T-cell (primary cell): Measurements from ENCODE around the gene CARF. TPM values are rescaled to one million over a fixed set of nuclear protein-coding genes. Genes with fewer than 3 reads are reported as not detected.
"Not testable (repeated sequence)": the region's sequence is repeated elsewhere in the genome, so short reads cannot be mapped to it uniquely, and the experiment has no call there.

ENCODE experiments used
- ATAC-seq, 4 experiments: fragments of 200-7000 bp in 3 of 4; fragments of 150-1000 bp in 1 of 4; cut with Tn5 transposase; replicated peaks in 1 of 4; 1 replicate in 3 of 4; 2 replicates in 1 of 4; pipeline ENCODE4 v1.10.0; 2021; ENCODE audit warnings: moderate library complexity in 3 of 4, mild to moderate bottlenecking in 2 of 4, moderate number of reproducible peaks in 1 of 4
- CTCF ChIA-PET, 2 donors: fragments of 300-600 bp; sonication (Branson Sonifier 250); formaldehyde crosslinking; loops; one replicate each; lab custom pipeline; 2022; ENCODE audit warnings: antibody characterized with exemption in 2 of 2; lab: Charles Lee
- POLR2A ChIA-PET, 2 donors: fragments of 300-600 bp; sonication (Branson Sonifier 250); formaldehyde crosslinking; loops; one replicate each; lab custom pipeline; 2022; ENCODE audit warnings: antibody characterized with exemption in 2 of 2; lab: Charles Lee
- DNase-seq, 35 experiments: peaks; one replicate each; pipeline versions ENCODE4 v3.0.0 to v3.0.0-alpha.2; 2013 to 2023
- H3K27ac ChIP-seq: one replicate; pipeline ENCODE4 v1.5.1; 2013; ENCODE audit warnings: low read length
- H3K27me3 ChIP-seq, 2 experiments: replicated peaks in 1 of 2; 1 replicate in 1 of 2; 2 replicates in 1 of 2; pipeline versions ENCODE4 v1.6.1 to v1.7.0; 2013; ENCODE audit warnings: low read length in 1 of 2, mixed read lengths in 1 of 2; ENCODE audit not compliant: control insufficient read depth in 2 of 2, insufficient read depth in 2 of 2; ENCODE audit errors: extremely low read depth in 1 of 2
- H3K36me3 ChIP-seq, 2 donors: 1 replicate in 1 of 2; 2 replicates in 1 of 2; pipeline versions ENCODE4 v1.6.1 to v1.7.0; 2013; ENCODE audit warnings: low read length in 1 of 2; ENCODE audit not compliant: control insufficient read depth in 2 of 2, insufficient read depth in 1 of 2; ENCODE audit errors: extremely low read depth in 1 of 2
- H3K4me1 ChIP-seq, 2 experiments: 1 replicate in 1 of 2; 2 replicates in 1 of 2; pipeline versions ENCODE4 v1.6.1 to v1.7.0; 2013; ENCODE audit warnings: low read length in 2 of 2, mixed read lengths in 1 of 2; ENCODE audit not compliant: insufficient read depth in 2 of 2, control insufficient read depth in 1 of 2; ENCODE audit errors: extremely low read depth in 1 of 2
- H3K4me3 ChIP-seq, 2 donors: 1 replicate in 1 of 2; 2 replicates in 1 of 2; pipeline versions ENCODE4 v1.5.1 to v1.7.0; 2013; ENCODE audit warnings: mild to moderate bottlenecking in 2 of 2, low read length in 1 of 2, moderate library complexity in 1 of 2; ENCODE audit not compliant: control insufficient read depth in 1 of 2; ENCODE audit errors: extremely low read depth in 1 of 2
- H3K9me3 ChIP-seq: 2 replicates; pipeline ENCODE4 v1.7.0; 2013
- H3K27ac Mint-ChIP-seq, 2 donors: one replicate each; pipeline ENCODE4 v1.8.0; 2020 to 2021; ENCODE audit warnings: mild to moderate bottlenecking in 2 of 2, mixed read lengths in 2 of 2
- H3K27me3 Mint-ChIP-seq, 2 donors: one replicate each; pipeline ENCODE4 v1.8.0; 2021 to 2022; ENCODE audit warnings: mixed read lengths in 2 of 2
- H3K36me3 Mint-ChIP-seq: one replicate; pipeline ENCODE4 v1.8.0; 2021; ENCODE audit warnings: mixed read lengths
- H3K4me1 Mint-ChIP-seq, 3 donors: one replicate each; pipeline ENCODE4 v1.8.0; 2020 to 2022; ENCODE audit warnings: mixed read lengths in 3 of 3, mild to moderate bottlenecking in 1 of 3
- H3K4me3 Mint-ChIP-seq, 3 donors: one replicate each; pipeline ENCODE4 v1.8.0; 2020 to 2022; ENCODE audit warnings: mild to moderate bottlenecking in 3 of 3, mixed read lengths in 3 of 3, moderate library complexity in 3 of 3
- H3K9me3 Mint-ChIP-seq, 3 donors: one replicate each; pipeline ENCODE4 v1.8.0; 2020 to 2022; ENCODE audit warnings: mixed read lengths in 3 of 3
- WGBS: methylation state at CpG from one replicate; pipeline ENCODE4 v1.1.5; 2013; ENCODE audit warnings: missing lambda C conversion rate; ENCODE audit not compliant: insufficient coverage; 5-methylcytosine and 5-hydroxymethylcytosine counted together
- total RNA-seq, 35 experiments: library from RNA in 6 of 35; stranded (reverse) in 6 of 35; fragments of 120-200 nt in 1 of 35; gene quantifications; one replicate each; pipeline versions ENCODE4 v1.2.1 to v1.2.4 and lab custom pipeline; 2013 to 2026

Gene CARF
- total RNA-seq, 5 donors from 2014 or later (not counting 1 experiment from before 2014, with no cell fraction given) = 13.3 to 20.9 (median 17.0) TPM

DNA sequence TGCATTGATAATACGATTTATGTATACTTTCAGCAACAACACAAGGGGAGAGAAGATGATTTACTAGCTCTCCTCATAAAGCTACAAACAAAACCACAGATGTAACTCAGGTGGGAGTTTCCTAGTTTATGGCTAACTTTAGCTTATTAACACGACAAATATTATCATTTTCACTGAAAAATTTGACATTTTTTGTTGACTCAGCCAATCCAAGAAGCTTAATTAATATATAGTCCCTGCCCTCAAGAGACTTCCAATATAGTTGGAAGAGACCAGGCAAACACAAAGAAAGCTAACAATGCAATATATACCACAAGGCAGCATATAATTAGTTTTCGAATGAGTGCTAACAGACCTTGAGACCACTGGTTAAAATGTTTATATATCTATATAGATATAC is 1.4 kb upstream of the CARF start:
- ChIA-PET CTCF (interaction anchor here in 1 of 2 donors (1.4 to 1.9 kb wide), 3 partner anchors 40 to 328 kb away, joined by 5 to 9 read pairs (median 7); partner anchors contain the start of gene CYP20A1), POLR2A (interaction anchor here in 1 of 2 donors (0.5 to 1.3 kb wide), 3 partner anchors 103 to 330 kb away, joined by 3 to 6 read pairs (median 4); partner anchors contain the start of gene NBEAL1)
- no peaks in the 10 kb centered on the region for H3K9me3 ChIP-seq
- H3K27ac Mint-ChIP-seq = peak overlapping the region in 1 of 2 donors; percentile 98
- no peak for ATAC-seq
- H3K4me1 ChIP-seq = peaks cover 7 to 8% of the 10 kb centered on the region in 2 experiments
- no peak for DNase-seq
- H3K27me3 ChIP-seq = no peaks in the 10 kb centered on the region
- no CpG with 5 or more reads among the region's 3 CpGs for WGBS
- H3K9me3 Mint-ChIP-seq = peaks cover 0 to under 1% (median 0%) of the 10 kb centered on the region in 3 donors
- H3K4me3 ChIP-seq = peak overlapping the region; percentile 68 to 99
- H3K4me3 Mint-ChIP-seq = peak overlapping the region; percentile 92 to 99 (median 96)
- no peaks in the 10 kb centered on the region for H3K27me3 Mint-ChIP-seq
- H3K36me3 Mint-ChIP-seq = peaks cover 5% of the 10 kb centered on the region
- H3K4me1 Mint-ChIP-seq = peaks cover 37 to 46% (median 42%) of the 10 kb centered on the region in 3 donors
- H3K27ac ChIP-seq = no peak overlapping the region
- no peaks in the 10 kb centered on the region for H3K36me3 ChIP-seq

- 0% methylated on average over 1 of the region's 8 CpGs for WGBS
- Histone ChIP-seq H3K27ac (peak overlapping the region; percentile 69), H3K27me3 (no peaks in the 10 kb centered on the region), H3K4me3 (peak overlapping the region; percentile 68 to 99), H3K36me3 (no peaks in the 10 kb centered on the region), H3K9me3 (no peaks in the 10 kb centered on the region), H3K4me1 (peaks cover 7 to 8% of the 10 kb centered on the region in 2 experiments)
- DNase-seq = no peak
- Mint-ChIP-seq H3K9me3 (no peaks in the 10 kb centered on the region), H3K4me1 (peaks cover 37 to 46% (median 42%) of the 10 kb centered on the region in 3 donors), H3K4me3 (peak overlapping the region; percentile 92 to 99 (median 96)), H3K27me3 (no peaks in the 10 kb centered on the region), H3K36me3 (peaks cover 3% of the 10 kb centered on the region), H3K27ac (peak overlapping the region; percentile 98 to 99)
- ATAC-seq = peak in 1 of 4 experiments; percentile 12
- ChIA-PET POLR2A (interaction anchor here in 1 of 2 donors (0.5 to 1.3 kb wide), 5 partner anchors 103 to 330 kb away, joined by 3 to 6 read pairs (median 4); partner anchors contain the start of genes CYP20A1 and NBEAL1), CTCF (interaction anchor here in 1 of 2 donors (0.9 to 1.9 kb wide), 4 partner anchors 40 to 328 kb away, joined by 3 to 9 read pairs (median 6); partner anchors contain the start of gene CYP20A1)
Measured at GRCh38 chr2:202911203-202911511, 918 bp upstream of the CARF start.

DNA sequence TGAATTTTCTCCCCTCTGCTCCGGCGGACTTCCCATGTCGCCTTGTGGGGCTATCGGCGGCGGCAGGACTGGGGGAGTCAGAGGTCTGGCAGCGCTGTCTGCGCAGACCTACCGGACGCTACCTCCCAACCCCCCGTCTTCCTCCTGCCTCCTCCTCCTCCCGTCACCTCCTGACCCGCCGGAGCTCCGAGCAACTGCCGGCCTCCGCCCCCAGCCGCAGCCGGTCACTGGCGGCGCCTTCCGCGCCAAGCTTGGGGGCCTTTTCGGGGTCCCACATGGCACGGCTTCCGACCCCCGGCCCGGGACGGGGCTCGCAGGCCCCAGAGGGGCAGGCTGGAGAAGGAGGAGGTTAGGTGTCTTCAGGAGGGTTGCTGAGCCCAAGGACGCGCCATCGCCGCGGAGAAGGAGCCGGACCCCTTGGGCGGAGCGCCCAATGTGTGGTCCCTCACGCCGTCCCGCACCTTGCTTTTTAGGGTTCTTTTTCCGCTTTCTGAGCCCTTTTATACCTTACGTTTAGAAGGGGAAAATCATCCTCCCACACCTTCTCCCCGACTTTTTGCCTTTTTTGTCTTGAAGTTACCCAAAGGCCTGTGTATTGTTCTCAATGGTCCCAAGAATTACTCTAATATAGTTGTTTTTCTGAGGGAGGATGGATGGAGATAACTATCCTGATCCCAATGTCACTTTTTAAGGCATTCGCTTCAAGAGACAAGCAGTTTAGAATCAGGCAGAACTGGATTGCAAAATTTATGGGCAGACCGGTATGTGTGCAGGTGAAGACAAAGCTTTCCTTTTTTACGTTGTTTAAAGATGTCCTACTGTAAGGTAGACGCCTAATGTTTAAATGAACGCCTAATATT is 497 bp downstream of the CARF start:
- Histone ChIP-seq H3K4me3 (peak overlapping the region; percentile 68 to 99), H3K27ac (peak overlapping the region; percentile 69)
- peaks cover 37 to 44% (median 39%) of the 10 kb centered on the region in 3 donors for H3K4me1 Mint-ChIP-seq
- not testable (repeated sequence) for H3K9me3 ChIP-seq, H3K9me3 Mint-ChIP-seq, H3K36me3 ChIP-seq, H3K27me3 ChIP-seq, H3K27me3 Mint-ChIP-seq, H3K36me3 Mint-ChIP-seq, H3K4me1 ChIP-seq
- 20% methylated on average over 1 of the region's 49 CpGs for WGBS
- ChIA-PET CTCF (interaction anchor here in 1 of 2 donors (0.9 to 1.4 kb wide), 2 partner anchors 105 to 326 kb away, joined by 3 to 9 read pairs; partner anchors contain the start of gene CYP20A1), POLR2A (interaction anchor here in 1 of 2 donors (1.2 kb wide), 1 partner anchor 326 kb away, joined by 5 read pairs; the partner anchor contains the start of gene CYP20A1)
- ATAC-seq (peak; percentile 51 to 64 (median 58)), DNase-seq (peak in 5 of 35 experiments; percentile 5 to 50 (median 7))
- H3K4me3 Mint-ChIP-seq = peak overlapping the region; percentile 92 to 99 (median 96)
- peak overlapping the region; percentile 98 to 99 for H3K27ac Mint-ChIP-seq

DNA sequence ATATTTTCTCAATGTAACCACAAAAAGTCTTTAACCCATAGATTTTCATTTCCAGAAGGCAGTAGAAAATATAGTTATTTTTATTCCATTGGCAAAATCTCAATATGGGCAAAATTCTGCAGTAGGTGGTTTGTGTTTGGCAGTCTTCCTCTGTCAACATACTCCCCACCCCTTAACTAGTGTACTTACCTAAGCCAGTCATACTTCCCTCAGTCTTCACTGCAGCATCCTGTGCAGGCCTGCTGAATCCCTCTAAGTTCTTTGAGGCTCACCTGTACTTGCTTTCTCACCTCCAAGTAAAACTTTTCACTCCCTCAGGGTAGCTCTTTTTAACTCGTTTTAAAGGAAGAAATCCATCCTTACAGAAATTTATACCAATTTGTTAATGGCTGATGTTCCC is 6.8 kb downstream of the CARF start:
- H3K27ac Mint-ChIP-seq = no peak overlapping the region
- no peak overlapping the region for H3K4me3 Mint-ChIP-seq
- Histone ChIP-seq H3K27ac (no peak overlapping the region), H3K9me3 (no peaks in the 10 kb centered on the region), H3K36me3 (peaks cover 0 to 12% of the 10 kb centered on the region in 2 donors), H3K4me1 (no peaks in the 10 kb centered on the region), H3K27me3 (no peaks in the 10 kb centered on the region), H3K4me3 (no peak overlapping the region)
- no peaks in the 10 kb centered on the region for H3K27me3 Mint-ChIP-seq
- peaks cover 0 to 3% (median 1%) of the 10 kb centered on the region in 3 donors for H3K4me1 Mint-ChIP-seq
- no CpG with 5 or more reads among the region's 1 CpG for WGBS
- POLR2A ChIA-PET = interaction anchor here in 1 of 2 donors (0.7 kb wide), 1 partner anchor 1139 kb away, joined by 3 read pairs; no protein-coding TSS in a partner anchor
- no peak for DNase-seq
- CTCF ChIA-PET = interaction anchor here in 1 of 2 donors (0.5 kb wide), 1 partner anchor 263 kb away, joined by 3 read pairs; no protein-coding TSS in a partner anchor
- ATAC-seq = no peak
- H3K9me3 Mint-ChIP-seq = no peaks in the 10 kb centered on the region
- H3K36me3 Mint-ChIP-seq = peaks cover 9% of the 10 kb centered on the region

GRCh38 chr2:202932425-202933138 is 20.5 kb downstream of the CARF start:
- Histone ChIP-seq H3K27me3 (no peaks in the 10 kb centered on the region), H3K36me3 (peaks cover 0 to 18% of the 10 kb centered on the region in 2 donors), H3K4me3 (no peak overlapping the region), H3K27ac (no peak overlapping the region), H3K4me1 (no peaks in the 10 kb centered on the region), H3K9me3 (no peaks in the 10 kb centered on the region)
- peaks cover 57% of the 10 kb centered on the region for H3K36me3 Mint-ChIP-seq
- ATAC-seq = no peak
- POLR2A ChIA-PET = no interaction called here
- no peaks in the 10 kb centered on the region for H3K9me3 Mint-ChIP-seq
- CTCF ChIA-PET = interaction anchor here in 1 of 2 donors (0.5 kb wide), 1 partner anchor 116 kb away, joined by 5 read pairs; no protein-coding TSS in a partner anchor
- no peak overlapping the region for H3K27ac Mint-ChIP-seq
- no peak for DNase-seq
- peaks cover 0 to 13% (median 3%) of the 10 kb centered on the region in 3 donors for H3K4me1 Mint-ChIP-seq
- H3K27me3 Mint-ChIP-seq = no peaks in the 10 kb centered on the region
- no peak overlapping the region for H3K4me3 Mint-ChIP-seq
- 96% methylated on average over 3 of the region's 3 CpGs for WGBS

- Mint-ChIP-seq H3K4me1 (peaks cover 0 to 13% (median 3%) of the 10 kb centered on the region in 3 donors), H3K9me3 (no peaks in the 10 kb centered on the region), H3K4me3 (no peak overlapping the region), H3K36me3 (peaks cover 52% of the 10 kb centered on the region), H3K27me3 (no peaks in the 10 kb centered on the region), H3K27ac (no peak overlapping the region)
- ATAC-seq (no peak), DNase-seq (no peak)
- 94% methylated on average over 3 of the region's 5 CpGs for WGBS
- Histone ChIP-seq H3K4me3 (no peak overlapping the region), H3K36me3 (peaks cover 0 to 17% of the 10 kb centered on the region in 2 donors), H3K4me1 (no peaks in the 10 kb centered on the region), H3K27ac (no peak overlapping the region), H3K27me3 (no peaks in the 10 kb centered on the region), H3K9me3 (no peaks in the 10 kb centered on the region)
- ChIA-PET CTCF (no interaction called here), POLR2A (no interaction called here)
Measured at GRCh38 chr2:202933139-202933510, 21.1 kb downstream of the CARF start.
